Medulla oblongata (tissue), 1 donor: ENCODE data around the gene NHSL1.

Source experiments
- DNase-seq: peaks from one replicate; pipeline ENCODE4 v3.0.0-alpha.2; 2015; ENCODE audit errors: extremely low spot score

Gene NHSL1

GRCh38 chr6:138499303-138500018, at the start of gene NHSL1:
TSS of gene NHSL1 (minus strand) at chr6:138499494. CDS start at chr6:138499290, 204 bp downstream.
- DNase-seq, result peak; percentile 71

- DNase-seq, result no peak
Observed at GRCh38 chr6:138546733-138547185, 47.5 kb upstream of the NHSL1 start.

GRCh38 chr6:138545621-138545980, 46.3 kb upstream of the NHSL1 start:
- no peak for DNase-seq

- DNase-seq, result no peak
Observed at GRCh38 chr6:138544501-138544900, 45.2 kb upstream of the NHSL1 start.

GRCh38 chr6:138543657-138544056, 44.4 kb upstream of the NHSL1 start:
- no peak for DNase-seq

- no peak for DNase-seq
Observed at GRCh38 chr6:138541823-138542481, 42.7 kb upstream of the NHSL1 start.

GRCh38 chr6:138540468-138540867, 41.2 kb upstream of the NHSL1 start:
- no peak for DNase-seq

- DNase-seq, result no peak
Observed at GRCh38 chr6:138539876-138540275, 40.6 kb upstream of the NHSL1 start.

- DNase-seq, result peak; percentile 61
Observed at GRCh38 chr6:138538390-138539031, 39.2 kb upstream of the NHSL1 start.

- no peak for DNase-seq
Observed at GRCh38 chr6:138537106-138537505, 37.8 kb upstream of the NHSL1 start.

- no peak for DNase-seq
Observed at GRCh38 chr6:138535728-138536455, 36.6 kb upstream of the NHSL1 start.

GRCh38 chr6:138533667-138534066, 34.4 kb upstream of the NHSL1 start:
- DNase-seq, result no peak

- DNase-seq, result no peak
Observed at GRCh38 chr6:138531387-138531786, 32.1 kb upstream of the NHSL1 start.

GRCh38 chr6:138529478-138529877, 30.2 kb upstream of the NHSL1 start:
- DNase-seq, result no peak

- DNase-seq, result no peak
Observed at GRCh38 chr6:138528956-138529355, 29.7 kb upstream of the NHSL1 start.

- DNase-seq, result no peak
Observed at GRCh38 chr6:138528137-138528536, 28.8 kb upstream of the NHSL1 start.

- no peak for DNase-seq
Observed at GRCh38 chr6:138527411-138528088, 28.3 kb upstream of the NHSL1 start.

- DNase-seq, result peak; percentile 62
Observed at GRCh38 chr6:138526822-138527235, 27.5 kb upstream of the NHSL1 start.

GRCh38 chr6:138525355-138525754, 26.1 kb upstream of the NHSL1 start:
- DNase-seq, result no peak

GRCh38 chr6:138524526-138524925, 25.2 kb upstream of the NHSL1 start:
- no peak for DNase-seq

GRCh38 chr6:138523347-138524210, 24.3 kb upstream of the NHSL1 start:
- DNase-seq, result no peak
